ENCODE data around the gene HBP1. TPM values are rescaled to one million over a fixed set of nuclear protein-coding genes. Genes with fewer than 3 reads are reported as not detected.

The HBP1 gene
- total and polyA plus RNA-seq, 2 experiments from 2014 or later: 36.0 to 52.8 TPM

DNA sequence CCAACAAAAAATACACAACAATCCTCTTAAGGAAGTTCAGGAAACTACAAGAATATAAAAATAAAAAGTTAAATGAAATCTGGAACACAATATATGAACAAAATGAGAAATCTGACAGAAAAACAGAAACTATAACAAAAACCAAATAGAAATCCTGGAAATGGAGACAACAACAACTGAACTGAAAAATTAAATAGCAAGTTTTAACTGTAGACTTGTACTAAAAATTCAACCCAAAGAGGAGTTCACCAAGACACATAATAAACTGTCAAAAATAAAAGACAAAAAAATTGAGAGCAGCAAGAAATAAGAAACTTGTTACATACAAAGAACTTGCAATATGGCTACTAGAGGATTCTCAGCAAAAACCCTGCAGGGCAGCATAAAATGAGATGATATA is 45.1 kb downstream of the HBP1 start (continued):
- TF ChIP-seq ZNF462 (CRISPR knock-in tag; IDR thresholded peaks at IDR 0.05): no peak
- no peak for TF ChIP-seq ZNF114 (CRISPR knock-in tag; IDR thresholded peaks at IDR 0.05)
- TF ChIP-seq, protein P1, sequence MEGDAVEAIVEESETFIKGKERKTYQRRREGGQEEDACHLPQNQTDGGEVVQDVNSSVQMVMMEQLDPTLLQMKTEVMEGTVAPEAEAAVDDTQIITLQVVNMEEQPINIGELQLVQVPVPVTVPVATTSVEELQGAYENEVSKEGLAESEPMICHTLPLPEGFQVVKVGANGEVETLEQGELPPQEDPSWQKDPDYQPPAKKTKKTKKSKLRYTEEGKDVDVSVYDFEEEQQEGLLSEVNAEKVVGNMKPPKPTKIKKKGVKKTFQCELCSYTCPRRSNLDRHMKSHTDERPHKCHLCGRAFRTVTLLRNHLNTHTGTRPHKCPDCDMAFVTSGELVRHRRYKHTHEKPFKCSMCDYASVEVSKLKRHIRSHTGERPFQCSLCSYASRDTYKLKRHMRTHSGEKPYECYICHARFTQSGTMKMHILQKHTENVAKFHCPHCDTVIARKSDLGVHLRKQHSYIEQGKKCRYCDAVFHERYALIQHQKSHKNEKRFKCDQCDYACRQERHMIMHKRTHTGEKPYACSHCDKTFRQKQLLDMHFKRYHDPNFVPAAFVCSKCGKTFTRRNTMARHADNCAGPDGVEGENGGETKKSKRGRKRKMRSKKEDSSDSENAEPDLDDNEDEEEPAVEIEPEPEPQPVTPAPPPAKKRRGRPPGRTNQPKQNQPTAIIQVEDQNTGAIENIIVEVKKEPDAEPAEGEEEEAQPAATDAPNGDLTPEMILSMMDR (conservative IDR thresholded peaks at IDR 0.05; ENCODE audit: low read depth in 2 of 2): no peak
- no peak for TF ChIP-seq ETS1 (IDR thresholded peaks at IDR 0.05)
- no peak for TF ChIP-seq POLR2AphosphoS5 (IDR thresholded peaks at IDR 0.05; ENCODE audit: low read depth)
- TF ChIP-seq STAT1 (IDR thresholded peaks at IDR 0.05; ENCODE audit: unreplicated experiment): no peak
- no peak for TF ChIP-seq EZH2phosphoT487 (IDR thresholded peaks at IDR 0.05; ENCODE audit: unreplicated experiment)
- no peak for TF ChIP-seq NANOG (IDR thresholded peaks at IDR 0.05; ENCODE audit: borderline replicate concordance)
- no peak for TF ChIP-seq EZH2 (IDR thresholded peaks at IDR 0.05; ENCODE audit: low read depth, unreplicated experiment)
